OCI-LY3 (cell line): Measurements from ENCODE around the gene CYB5D1.
A peak's percentile ranks its signal among the peaks of the same experiment; 100 is the strongest.

Experiments used
- H2AFZ ChIP-seq: fragments of 200-600, 300-600 bp; shearing (Covaris generic); 2 replicates; pipeline ENCODE4 v1.6.0; 2014; ENCODE audit warnings: antibody characterized with exemption, low read depth, low read length
- H3K27ac ChIP-seq: fragments of 200-600, 300-600 bp; sonication (generic); 2 replicates; pipeline ENCODE4 v1.5.1; 2014; ENCODE audit warnings: mild to moderate bottlenecking, low read length, moderate library complexity, mixed read lengths
- H3K27me3 ChIP-seq: fragments of 200-600, 300-600 bp; sonication (generic); 2 replicates; pipeline ENCODE4 v1.6.1; 2014; ENCODE audit warnings: low read depth, low read length, mixed read lengths
- H3K36me3 ChIP-seq: fragments of 200-600, 300-600 bp; sonication (generic); replicated peaks from 2 replicates; pipeline ENCODE3; 2014; ENCODE audit warnings: low read depth, low read length, mixed read lengths
- H3K4me1 ChIP-seq: fragments of 300-600, 200-600 bp; sonication (generic); 2 replicates; pipeline ENCODE4 v1.6.1; 2014; ENCODE audit warnings: low read length, mixed read lengths
- H3K4me2 ChIP-seq: fragments of 200-600, 300-600 bp; sonication (generic); 2 replicates; pipeline ENCODE4 v1.6.1; 2014; ENCODE audit warnings: low read length, mixed read lengths
- H3K4me3 ChIP-seq: fragments of 300-600, 200-600 bp; sonication (generic); 2 replicates; pipeline ENCODE4 v1.5.1; 2014; ENCODE audit warnings: antibody characterized with exemption, mild to moderate bottlenecking, low read length, moderate library complexity
- H3K79me2 ChIP-seq: fragments of 300-600, 200-600 bp; shearing (Covaris generic); 2 replicates; pipeline ENCODE4 v1.6.1; 2014; ENCODE audit warnings: mild to moderate bottlenecking, low read length, mixed read lengths
- H3K9ac ChIP-seq: fragments of 300-600, 200-600 bp; shearing (Covaris generic); 2 replicates; pipeline ENCODE4 v1.6.0; 2014; ENCODE audit warnings: mild to moderate bottlenecking, low read length, moderate library complexity
- H3K9me3 ChIP-seq: fragments of 200-600, 300-600 bp; shearing (Covaris generic); 2 replicates; pipeline ENCODE4 v1.6.1; 2014; ENCODE audit warnings: low read length, mixed read lengths; ENCODE audit not compliant: insufficient read depth
- H4K20me1 ChIP-seq: fragments of 200-600, 300-600 bp; sonication (generic); 2 replicates; pipeline ENCODE4 v1.6.1; 2016; ENCODE audit warnings: low read length, mixed read lengths; ENCODE audit not compliant: insufficient read depth
- EZH2phosphoT487 ChIP-seq: fragments of 200-600 bp; shearing (Covaris generic); IDR thresholded peaks from 2 replicates; pipeline ENCODE4 v1.6.1; 2018; ENCODE audit warnings: antibody characterized with exemption, mixed run types, low read depth
- TF ChIP-seq, protein P1 (sequence below): fragments of 200-600, 300-600 bp; sonication (generic); IDR thresholded peaks from 2 replicates; pipeline ENCODE4 v1.5.1; 2014; ENCODE audit warnings: antibody characterized with exemption, low read length, low read depth

Gene CYB5D1

DNA sequence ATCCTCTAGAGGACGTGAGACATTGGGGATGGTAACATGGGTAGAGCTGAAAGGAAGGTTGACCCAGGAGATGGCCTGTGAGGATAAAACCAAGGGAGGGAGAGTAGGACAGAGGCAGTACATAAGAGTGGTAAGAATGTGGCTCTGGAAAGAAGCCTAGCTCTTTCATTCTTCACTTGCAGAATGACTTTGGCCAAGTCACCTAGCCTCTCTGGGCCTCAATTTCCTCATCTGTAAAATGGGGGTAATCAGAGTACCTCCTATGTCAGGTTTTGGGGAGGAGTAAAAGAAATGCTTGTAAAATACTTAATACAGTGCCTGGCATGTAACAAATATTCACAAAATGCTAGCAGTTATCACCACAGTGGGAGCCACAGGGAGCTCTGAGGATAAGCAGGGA, 16.9 kb upstream of the CYB5D1 start:
- Histone ChIP-seq H4K20me1 (peaks cover 36% of the 10 kb centered on the region), H3K4me1 (peaks cover 45% of the 10 kb centered on the region), H3K27me3 (no peaks in the 10 kb centered on the region), H3K9me3 (no peaks in the 10 kb centered on the region), H3K27ac (peak overlapping the region; percentile 98), H3K79me2 (peaks cover 86% of the 10 kb centered on the region), H3K4me2 (peak overlapping the region; percentile 96), H3K9ac (peak overlapping the region; percentile 99), H2AFZ (no peak overlapping the region), H3K4me3 (peak overlapping the region; percentile 88), H3K36me3 (peaks cover 8% of the 10 kb centered on the region)
- TF ChIP-seq, protein P1, sequence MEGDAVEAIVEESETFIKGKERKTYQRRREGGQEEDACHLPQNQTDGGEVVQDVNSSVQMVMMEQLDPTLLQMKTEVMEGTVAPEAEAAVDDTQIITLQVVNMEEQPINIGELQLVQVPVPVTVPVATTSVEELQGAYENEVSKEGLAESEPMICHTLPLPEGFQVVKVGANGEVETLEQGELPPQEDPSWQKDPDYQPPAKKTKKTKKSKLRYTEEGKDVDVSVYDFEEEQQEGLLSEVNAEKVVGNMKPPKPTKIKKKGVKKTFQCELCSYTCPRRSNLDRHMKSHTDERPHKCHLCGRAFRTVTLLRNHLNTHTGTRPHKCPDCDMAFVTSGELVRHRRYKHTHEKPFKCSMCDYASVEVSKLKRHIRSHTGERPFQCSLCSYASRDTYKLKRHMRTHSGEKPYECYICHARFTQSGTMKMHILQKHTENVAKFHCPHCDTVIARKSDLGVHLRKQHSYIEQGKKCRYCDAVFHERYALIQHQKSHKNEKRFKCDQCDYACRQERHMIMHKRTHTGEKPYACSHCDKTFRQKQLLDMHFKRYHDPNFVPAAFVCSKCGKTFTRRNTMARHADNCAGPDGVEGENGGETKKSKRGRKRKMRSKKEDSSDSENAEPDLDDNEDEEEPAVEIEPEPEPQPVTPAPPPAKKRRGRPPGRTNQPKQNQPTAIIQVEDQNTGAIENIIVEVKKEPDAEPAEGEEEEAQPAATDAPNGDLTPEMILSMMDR: no peak
- TF ChIP-seq EZH2phosphoT487: no peak

DNA sequence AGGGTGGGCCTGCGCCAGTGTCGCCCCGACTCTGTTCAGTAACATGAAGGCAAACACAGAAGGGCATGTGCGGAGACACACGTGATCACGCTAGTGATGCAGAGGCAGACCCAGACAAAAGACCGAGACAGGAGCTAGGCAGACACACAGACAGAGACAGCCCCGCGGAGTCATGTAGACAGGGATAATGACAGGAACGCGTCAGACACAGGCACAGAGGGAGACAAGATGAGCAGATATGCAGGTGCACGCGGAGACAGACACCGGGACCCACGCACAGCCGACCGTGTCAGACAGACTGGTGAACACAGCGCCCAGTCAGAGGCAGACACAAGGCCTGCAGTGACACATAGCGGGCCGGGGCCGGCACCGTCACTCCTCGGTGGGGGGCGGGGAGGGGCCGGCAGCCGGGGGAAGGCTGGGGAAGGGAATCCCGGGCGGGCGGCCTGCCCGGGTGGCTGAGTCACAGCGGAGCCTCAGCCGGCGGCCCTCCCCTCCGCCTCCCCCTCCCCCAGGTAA, 16.3 kb upstream of the CYB5D1 start:
- Histone ChIP-seq H3K4me3 (peak overlapping the region; percentile 88), H3K9me3 (no peaks in the 10 kb centered on the region), H4K20me1 (peaks cover 41% of the 10 kb centered on the region), H2AFZ (no peak overlapping the region), H3K27me3 (no peaks in the 10 kb centered on the region), H3K4me2 (peak overlapping the region; percentile 96), H3K4me1 (peaks cover 45% of the 10 kb centered on the region), H3K36me3 (peaks cover 8% of the 10 kb centered on the region), H3K9ac (peak overlapping the region; percentile 99), H3K79me2 (peaks cover 83% of the 10 kb centered on the region), H3K27ac (peak overlapping the region; percentile 98)
- no peak for TF ChIP-seq EZH2phosphoT487
- TF ChIP-seq, protein P1: peak; percentile 17; the same call in 1 of the 2 replicates

DNA sequence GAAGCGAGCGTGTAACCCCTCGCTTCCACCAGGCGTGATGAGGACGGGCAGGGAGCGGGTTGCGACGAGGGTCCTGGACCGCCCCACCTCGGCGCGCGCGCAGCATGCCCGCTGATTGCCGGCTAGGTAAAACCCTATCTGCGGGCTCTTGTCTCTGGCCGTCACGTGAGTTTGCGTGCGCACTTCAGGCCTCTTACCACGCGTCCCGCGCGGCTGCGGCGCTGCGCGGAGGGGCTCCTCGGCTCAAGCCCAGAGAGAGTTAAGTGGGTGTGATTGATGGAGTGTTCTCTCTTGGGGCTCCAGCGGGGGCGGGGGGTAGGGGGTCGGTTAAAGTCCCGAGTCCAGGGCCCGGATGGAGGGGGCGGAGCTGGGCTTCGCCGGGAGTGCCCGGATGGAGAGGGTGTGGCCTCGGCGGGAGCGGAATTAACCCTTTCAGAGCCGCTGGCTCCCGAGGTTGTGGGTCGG, 15.9 kb upstream of the CYB5D1 start:
- Histone ChIP-seq H3K4me3 (peak overlapping the region; percentile 88), H3K36me3 (peaks cover 8% of the 10 kb centered on the region), H3K27ac (peak overlapping the region; percentile 98), H3K9me3 (no peaks in the 10 kb centered on the region), H4K20me1 (peaks cover 42% of the 10 kb centered on the region), H3K9ac (peak overlapping the region; percentile 99), H3K79me2 (peaks cover 79% of the 10 kb centered on the region), H2AFZ (no peak overlapping the region), H3K4me1 (peaks cover 45% of the 10 kb centered on the region), H3K27me3 (no peaks in the 10 kb centered on the region), H3K4me2 (peak overlapping the region; percentile 96)
- TF ChIP-seq, protein P1: no peak
- TF ChIP-seq EZH2phosphoT487: no peak

DNA sequence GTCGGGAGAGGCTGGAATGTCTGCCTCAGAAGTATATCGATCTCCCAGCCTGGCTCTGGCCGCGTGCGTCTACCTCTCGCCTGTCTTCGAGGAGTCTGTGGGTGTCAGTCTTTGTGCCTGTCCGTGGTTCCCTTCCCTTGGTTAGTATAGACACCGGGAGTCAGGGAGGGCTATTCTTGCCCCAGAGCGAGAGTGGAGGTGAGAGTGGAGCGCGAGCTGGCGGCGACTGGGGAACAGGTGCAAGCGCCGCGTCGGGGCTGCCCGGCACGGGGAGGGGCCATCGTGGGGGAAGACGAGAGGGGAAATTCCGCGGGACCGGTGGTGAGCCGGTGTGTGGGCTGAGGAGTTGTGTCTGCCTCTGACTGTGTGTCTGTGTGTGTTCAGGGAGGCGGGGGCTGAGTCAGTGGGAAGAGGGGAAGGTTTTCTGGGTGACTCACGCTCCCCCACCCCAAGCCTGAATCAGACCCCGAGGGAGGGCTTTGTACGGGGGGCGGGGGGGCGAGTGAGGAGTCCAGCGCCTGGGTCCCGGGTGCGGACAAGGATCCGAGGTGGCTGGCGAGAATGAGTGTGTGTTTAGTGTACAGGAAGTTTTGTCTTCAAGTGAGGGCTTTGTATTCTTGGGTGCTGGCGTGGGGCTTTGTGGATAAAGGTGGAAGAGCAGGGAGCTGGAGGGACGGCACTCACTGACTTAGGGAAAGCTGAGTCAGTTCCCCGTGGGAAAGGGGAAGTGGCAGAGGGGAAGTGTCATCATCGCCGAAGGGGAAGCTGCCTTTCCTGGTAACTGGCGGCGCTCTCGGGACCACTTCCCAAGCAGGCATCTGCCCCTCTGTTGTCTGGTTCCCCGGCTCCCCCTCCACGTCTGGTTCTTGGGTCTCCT, 15.2 kb upstream of the CYB5D1 start:
- H2AFZ ChIP-seq: no peak overlapping the region
- peaks cover 38% of the 10 kb centered on the region for H3K4me1 ChIP-seq
- peaks cover 42% of the 10 kb centered on the region for H4K20me1 ChIP-seq
- H3K79me2 ChIP-seq: peaks cover 72% of the 10 kb centered on the region
- H3K27ac ChIP-seq: peak overlapping the region; percentile 98
- no peak for TF ChIP-seq EZH2phosphoT487
- TF ChIP-seq, protein P1: no peak
- H3K27me3 ChIP-seq: no peaks in the 10 kb centered on the region
- H3K9me3 ChIP-seq: no peaks in the 10 kb centered on the region
- peaks cover 8% of the 10 kb centered on the region for H3K36me3 ChIP-seq
- H3K9ac ChIP-seq: peak overlapping the region; percentile 99
- peak overlapping the region; percentile 96 for H3K4me2 ChIP-seq
- H3K4me3 ChIP-seq: peak overlapping the region; percentile 88
